HEK293 (cell line): ENCODE results near the gene KRT40.

Source experiments
- CTCF ChIA-PET: fragments of 350-600 bp; formaldehyde crosslinking; extraction: SDS; loops from one replicate; lab custom pipeline; 2021; ENCODE audit warnings: antibody characterized with exemption; lab: Yijun Ruan, JAX
- POLR2A ChIA-PET: fragments of 300-600 bp; formaldehyde crosslinking; extraction: SDS; loops from one replicate; lab custom pipeline; 2020; ENCODE audit warnings: antibody characterized with exemption, inconsistent platforms; lab: Yijun Ruan, JAX
- H3K27ac ChIP-seq: fragments of 200-500 bp; sonication (Bioruptor generic); 2 replicates; pipeline ENCODE4 v1.5.1; 2014; ENCODE audit warnings: low read depth, low read length, control low read depth, inconsistent platforms; ENCODE audit errors: extremely low read depth
- H3K36me3 ChIP-seq, 2 experiments: fragments of 200-500 bp in 1 of 2; sonication (Bioruptor generic) in 1 of 2; 1 replicate in 1 of 2; 2 replicates in 1 of 2; pipeline ENCODE4 v1.5.1; 2014 to 2017; ENCODE audit warnings: inconsistent platforms in 2 of 2, low read length in 2 of 2; ENCODE audit not compliant: control insufficient read depth in 2 of 2, insufficient read depth in 1 of 2
- H3K4me1 ChIP-seq: fragments of 200-500 bp; sonication (Bioruptor generic); 2 replicates; pipeline ENCODE4 v1.5.1; 2014; ENCODE audit warnings: mild to moderate bottlenecking, low read length, inconsistent platforms; ENCODE audit not compliant: control insufficient read depth, insufficient read depth
- H3K4me3 ChIP-seq: 2 replicates; pipeline ENCODE4 v1.5.1; 2011; ENCODE audit warnings: low read depth, mild to moderate bottlenecking, control low read depth, low read length, moderate library complexity
- H3K9me3 ChIP-seq: fragments of 200-500 bp; sonication (Bioruptor generic); 2 replicates; pipeline ENCODE4 v1.5.1; 2014; ENCODE audit warnings: low read depth, low read length, inconsistent platforms; ENCODE audit not compliant: control insufficient read depth, insufficient read depth
- AEBP2 ChIP-seq: fragments of 450-650 bp; formaldehyde crosslinking; IDR thresholded peaks from 2 replicates; pipeline ENCODE4 v1.5.1; 2016; ENCODE audit warnings: missing biosample characterization, missing genetic modification characterization, borderline replicate concordance
- KLF10 ChIP-seq: fragments of 450-650 bp; IDR thresholded peaks from 2 replicates; pipeline ENCODE4 v1.5.1; 2018; ENCODE audit warnings: missing biosample characterization, mild to moderate bottlenecking, missing genetic modification characterization
- REST ChIP-seq: fragments of 450-650 bp; formaldehyde crosslinking; IDR thresholded peaks from 2 replicates; pipeline ENCODE4 v1.5.1; 2016; ENCODE audit warnings: missing biosample characterization, missing genetic modification characterization
- ZNF10 ChIP-seq: fragments of 450-650 bp; formaldehyde crosslinking; IDR thresholded peaks from 2 replicates; pipeline ENCODE4 v1.5.1; 2017; ENCODE audit warnings: missing biosample characterization, missing genetic modification characterization
- ZNF148 ChIP-seq: fragments of 450-650 bp; formaldehyde crosslinking; IDR thresholded peaks from 2 replicates; pipeline ENCODE4 v1.5.0; 2017; ENCODE audit warnings: missing biosample characterization, missing genetic modification characterization, borderline replicate concordance
- ZNF155 ChIP-seq: fragments of 450-650 bp; formaldehyde crosslinking; IDR thresholded peaks from 2 replicates; pipeline ENCODE4 v1.5.1; 2016; ENCODE audit warnings: missing biosample characterization, missing genetic modification characterization
- ZNF157 ChIP-seq: fragments of 450-650 bp; formaldehyde crosslinking; IDR thresholded peaks from 2 replicates; pipeline ENCODE4 v1.5.1; 2016; ENCODE audit warnings: missing biosample characterization, missing genetic modification characterization
- ZNF18 ChIP-seq: fragments of 450-650 bp; formaldehyde crosslinking; IDR thresholded peaks from 2 replicates; pipeline ENCODE4 v1.5.1; 2016; ENCODE audit warnings: missing biosample characterization, missing genetic modification characterization
- ZNF223 ChIP-seq: fragments of 450-650 bp; formaldehyde crosslinking; IDR thresholded peaks from 2 replicates; pipeline ENCODE4 v1.5.1; 2016; ENCODE audit warnings: missing biosample characterization, missing genetic modification characterization
- ZNF266 ChIP-seq: fragments of 450-650 bp; formaldehyde crosslinking; IDR thresholded peaks from 2 replicates; pipeline ENCODE4 v1.5.1; 2016; ENCODE audit warnings: missing biosample characterization, missing genetic modification characterization, low read depth
- ZNF394 ChIP-seq: fragments of 450-650 bp; formaldehyde crosslinking; IDR thresholded peaks from 2 replicates; pipeline ENCODE4 v1.5.1; 2016; ENCODE audit warnings: missing biosample characterization, missing genetic modification characterization, mild to moderate bottlenecking, moderate library complexity, borderline replicate concordance
- ZNF404 ChIP-seq: fragments of 450-650 bp; formaldehyde crosslinking; IDR thresholded peaks from 2 replicates; pipeline ENCODE4 v1.5.1; 2017; ENCODE audit warnings: missing biosample characterization, missing genetic modification characterization
- ZNF423 ChIP-seq: fragments of 450-650 bp; formaldehyde crosslinking; IDR thresholded peaks from 2 replicates; pipeline ENCODE4 v1.5.1; 2016; ENCODE audit warnings: missing biosample characterization, missing genetic modification characterization
- ZNF426 ChIP-seq: fragments of 450-650 bp; formaldehyde crosslinking; IDR thresholded peaks from 2 replicates; pipeline ENCODE4 v1.5.1; 2017; ENCODE audit warnings: missing biosample characterization, missing genetic modification characterization, mild to moderate bottlenecking, inconsistent platforms, moderate library complexity
- ZNF510 ChIP-seq: fragments of 450-650 bp; formaldehyde crosslinking; IDR thresholded peaks from 2 replicates; pipeline ENCODE4 v1.5.1; 2018; ENCODE audit warnings: mild to moderate bottlenecking, missing genetic modification characterization, missing biosample characterization; ENCODE audit not compliant: insufficient replicate concordance
- ZNF549 ChIP-seq: fragments of 450-650 bp; IDR thresholded peaks from 2 replicates; pipeline ENCODE4 v1.5.1; 2018; ENCODE audit warnings: missing biosample characterization, missing genetic modification characterization, mild to moderate bottlenecking, inconsistent platforms, moderate library complexity
- ZSCAN23 ChIP-seq: fragments of 450-650 bp; formaldehyde crosslinking; IDR thresholded peaks from 2 replicates; pipeline ENCODE4 v1.5.1; 2016; ENCODE audit warnings: missing biosample characterization, missing genetic modification characterization

Gene KRT40

GRCh38 chr17:40932608-40933007 is 51.5 kb downstream of the KRT40 start:
- Histone ChIP-seq H3K4me3 (no peak overlapping the region), H3K36me3 (no peaks in the 10 kb centered on the region), H3K9me3 (no peaks in the 10 kb centered on the region), H3K27ac (no peak overlapping the region), H3K4me1 (no peaks in the 10 kb centered on the region)
- ChIA-PET POLR2A (no interaction called here), CTCF (interaction anchor here (0.5 kb wide), 1 partner anchor 528 kb away, joined by 3 read pairs; no protein-coding TSS in a partner anchor)
- TF ChIP-seq REST (tag by site-specific recombination) (no peak), ZNF155 (no peak), ZNF223 (tag by site-specific recombination) (no peak), ZNF10 (tag by site-specific recombination) (no peak)

DNA sequence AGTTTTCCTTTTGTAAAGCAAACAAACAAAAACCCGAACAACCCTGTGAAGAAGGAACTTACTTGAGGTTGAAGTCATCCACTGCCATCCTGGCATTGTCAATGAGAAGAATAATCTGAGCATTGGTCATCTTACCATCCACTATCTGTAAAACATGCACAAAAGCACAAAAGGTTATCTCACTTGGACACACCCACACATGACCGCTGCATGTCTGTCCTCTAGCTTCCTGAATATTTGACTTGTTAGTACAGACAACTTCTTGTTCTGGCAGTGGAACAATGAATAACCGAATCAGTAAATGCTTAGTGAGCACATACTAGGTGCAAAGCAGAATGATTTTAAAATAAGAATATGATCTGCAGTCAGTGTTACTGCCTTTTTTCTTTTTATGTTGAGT is 52.8 kb downstream of the KRT40 start:
- no peak overlapping the region for H3K27ac ChIP-seq
- H3K36me3 ChIP-seq = no peaks in the 10 kb centered on the region
- H3K4me3 ChIP-seq = no peak overlapping the region
- no peaks in the 10 kb centered on the region for H3K4me1 ChIP-seq
- ChIA-PET POLR2A (no interaction called here), CTCF (interaction anchor here (1.0 kb wide), 1 partner anchor 732 kb away, joined by 3 read pairs; no protein-coding TSS in a partner anchor)
- no peaks in the 10 kb centered on the region for H3K9me3 ChIP-seq
- TF ChIP-seq KLF10 (tag by site-specific recombination) (no peak), ZNF404 (tag by site-specific recombination) (no peak), ZNF394 (tag by site-specific recombination) (no peak), ZNF266 (tag by site-specific recombination) (no peak), ZNF426 (tag by site-specific recombination) (no peak), ZNF549 (tag by site-specific recombination) (no peak), ZNF157 (tag by site-specific recombination) (no peak), ZNF148 (tag by site-specific recombination) (no peak), ZNF510 (tag by site-specific recombination) (no peak), AEBP2 (tag by site-specific recombination) (no peak), ZNF18 (tag by site-specific recombination) (no peak), ZSCAN23 (tag by site-specific recombination) (no peak), ZNF423 (no peak)
